GM10266 (cell line): ENCODE results near the gene INO80D.
"Not testable (repeated sequence)": the region's sequence is repeated elsewhere in the genome, so short reads cannot be mapped to it uniquely, and the experiment has no call there.

Experiments
- DNase-seq: peaks from one replicate; pipeline ENCODE4 v3.0.0; 2012; ENCODE audit errors: extremely low spot score
- CTCF ChIP-seq: IDR thresholded peaks from 2 replicates; pipeline ENCODE4 v1.5.1; 2012; ENCODE audit warnings: mild to moderate bottlenecking, low read depth; ENCODE audit not compliant: control insufficient read depth, insufficient read depth; ENCODE audit errors: missing control alignments

The INO80D gene

GRCh38 chr2:206000776-206001175 is 85.2 kb downstream of the INO80D start:
- no peak for TF ChIP-seq CTCF
- no peak for DNase-seq

GRCh38 chr2:205998583-205998982 is 87.4 kb downstream of the INO80D start:
- no peak for DNase-seq
- no peak for TF ChIP-seq CTCF

GRCh38 chr2:205996161-205996560 is 89.8 kb downstream of the INO80D start:
- no peak for DNase-seq
- TF ChIP-seq CTCF = no peak

- TF ChIP-seq CTCF = no peak
- no peak for DNase-seq
Observed at GRCh38 chr2:205995260-205995659, 90.7 kb downstream of the INO80D start.

GRCh38 chr2:205994344-205994743 is 91.6 kb downstream of the INO80D start:
- TF ChIP-seq CTCF = no peak
- DNase-seq = no peak

- no peak for TF ChIP-seq CTCF
- no peak for DNase-seq
Observed at GRCh38 chr2:205990104-205990503, 95.9 kb downstream of the INO80D start.

- no peak for TF ChIP-seq CTCF
- DNase-seq = no peak
Observed at GRCh38 chr2:205989271-205990071, 96.5 kb downstream of the INO80D start.

- DNase-seq = not testable (repeated sequence)
Observed at GRCh38 chr2:205988681-205989080, 97.3 kb downstream of the INO80D start.
